Astrocyte (in vitro differentiated cells and primary cell): Measurements from ENCODE around the gene CCL21. TPM values are rescaled to one million over a fixed set of nuclear protein-coding genes. Genes with fewer than 3 reads are reported as not detected.
A peak's percentile ranks its signal among the peaks of the same experiment; 100 is the strongest.

ENCODE experiments used
- DNase-seq: peaks from one replicate; pipeline ENCODE4 v3.0.0-alpha.2; 2010; ENCODE audit warnings: low read depth
- FAIRE-seq: peaks from 2 replicates; lab custom pipeline; 2011; peaks lifted over from hg19 to GRCh38; lab: Jason Lieb, UNC
- H2AFZ ChIP-seq: 2 replicates; pipeline ENCODE4 v1.6.0; 2012; ENCODE audit warnings: low read depth, low read length, inconsistent platforms
- H3K27ac ChIP-seq: 2 replicates; pipeline ENCODE4 v1.5.1; 2011; ENCODE audit warnings: low read depth, low read length, inconsistent platforms
- H3K27me3 ChIP-seq: 2 replicates; pipeline ENCODE4 v1.6.0; 2011; ENCODE audit warnings: low read length, inconsistent platforms; ENCODE audit not compliant: insufficient read depth
- H3K36me3 ChIP-seq: 2 replicates; pipeline ENCODE4 v1.5.1; 2011; ENCODE audit warnings: low read length, inconsistent platforms; ENCODE audit not compliant: insufficient read depth
- H3K4me1 ChIP-seq: 2 replicates; pipeline ENCODE4 v1.5.1; 2011; ENCODE audit warnings: low read length, inconsistent platforms; ENCODE audit not compliant: insufficient read depth
- H3K4me2 ChIP-seq: 2 replicates; pipeline ENCODE4 v1.6.0; 2012; ENCODE audit warnings: low read length, inconsistent platforms
- H3K4me3 ChIP-seq: 2 replicates; pipeline ENCODE4 v1.5.1; 2011; ENCODE audit warnings: low read depth, mild to moderate bottlenecking, low read length, inconsistent platforms; ENCODE audit not compliant: insufficient read depth
- H3K79me2 ChIP-seq: 2 replicates; pipeline ENCODE4 v1.6.0; 2012; ENCODE audit warnings: mild to moderate bottlenecking, low read length, inconsistent platforms; ENCODE audit not compliant: insufficient read depth
- H3K9ac ChIP-seq: 2 replicates; pipeline ENCODE4 v1.6.0; 2012; ENCODE audit warnings: mild to moderate bottlenecking, low read length, inconsistent platforms
- H3K9me3 ChIP-seq: 2 replicates; pipeline ENCODE4 v1.5.1; 2012; ENCODE audit warnings: low read depth, mild to moderate bottlenecking, low read length, inconsistent platforms; ENCODE audit not compliant: insufficient read depth
- H4K20me1 ChIP-seq: 2 replicates; pipeline ENCODE4 v1.6.0; 2012; ENCODE audit warnings: low read length, inconsistent platforms; ENCODE audit not compliant: insufficient read depth
- H3K27ac Mint-ChIP-seq: one replicate; pipeline ENCODE4 v1.8.0; 2021; ENCODE audit warnings: mild to moderate bottlenecking, mixed read lengths; ENCODE audit not compliant: unreplicated experiment
- H3K27me3 Mint-ChIP-seq: one replicate; pipeline ENCODE4 v1.8.0; 2021; ENCODE audit warnings: low read depth, mixed read lengths; ENCODE audit not compliant: unreplicated experiment
- H3K36me3 Mint-ChIP-seq: one replicate; pipeline ENCODE4 v1.8.0; 2021; ENCODE audit warnings: low read depth, mixed read lengths; ENCODE audit not compliant: unreplicated experiment
- H3K4me1 Mint-ChIP-seq: one replicate; pipeline ENCODE4 v1.8.0; 2021; ENCODE audit warnings: low read depth, mixed read lengths; ENCODE audit not compliant: unreplicated experiment
- H3K4me3 Mint-ChIP-seq: one replicate; pipeline ENCODE4 v1.8.0; 2021; ENCODE audit warnings: mild to moderate bottlenecking, moderate library complexity, mixed read lengths; ENCODE audit not compliant: unreplicated experiment
- H3K9me3 Mint-ChIP-seq: one replicate; pipeline ENCODE4 v1.8.0; 2021; ENCODE audit warnings: mild to moderate bottlenecking, mixed read lengths; ENCODE audit not compliant: unreplicated experiment
- EZH2 ChIP-seq: IDR thresholded peaks from 2 replicates; pipeline ENCODE4 v1.6.1; 2012; ENCODE audit warnings: mild to moderate bottlenecking, low read length, inconsistent platforms; ENCODE audit not compliant: insufficient read depth
- total RNA-seq: library from RNA; stranded (reverse); gene quantifications from 2 replicates; pipeline ENCODE4 v1.2.1, GENCODE V29; 2021
- TF ChIP-seq, protein P1 (sequence below): IDR thresholded peaks from 2 replicates; pipeline ENCODE4 v1.5.1; 2011; ENCODE audit warnings: low read depth, mild to moderate bottlenecking, inconsistent platforms, low read length, moderate library complexity; ENCODE audit not compliant: insufficient read depth

CCL21 gene
- total RNA-seq, 1 donor from 2014 or later, result not detected

DNA sequence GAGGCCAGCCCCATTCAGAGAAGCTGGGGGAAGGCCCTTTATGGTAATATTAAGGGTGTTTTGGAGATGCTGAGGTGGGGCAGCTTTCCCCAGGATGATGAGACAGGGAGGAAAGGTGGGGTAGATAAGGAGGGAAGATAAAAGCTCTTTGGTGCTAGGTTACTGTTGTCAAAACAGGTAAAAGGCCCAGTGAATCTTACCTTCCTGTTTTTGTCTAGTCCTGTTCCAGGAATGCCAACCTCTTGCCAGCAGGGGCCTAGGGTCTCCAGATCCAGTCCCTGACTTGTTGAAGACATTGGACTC, 46.7 kb downstream of the CCL21 start:
- Histone ChIP-seq H3K9me3 (no peaks in the 10 kb centered on the region), H3K27ac (no peak overlapping the region), H3K4me1 (peaks cover 12% of the 10 kb centered on the region), H3K27me3 (no peaks in the 10 kb centered on the region), H3K9ac (no peak overlapping the region), H3K36me3 (no peaks in the 10 kb centered on the region), H4K20me1 (peaks cover 12% of the 10 kb centered on the region), H3K79me2 (peaks cover 14% of the 10 kb centered on the region), H2AFZ (no peak overlapping the region), H3K4me3 (no peak overlapping the region), H3K4me2 (no peak overlapping the region)
- Mint-ChIP-seq H3K4me3 (no peak overlapping the region), H3K36me3 (peaks cover 15% of the 10 kb centered on the region), H3K4me1 (peaks cover 2% of the 10 kb centered on the region), H3K9me3 (no peaks in the 10 kb centered on the region), H3K27ac (peak overlapping the region; percentile 11), H3K27me3 (no peaks in the 10 kb centered on the region)
- TF ChIP-seq, protein P1, sequence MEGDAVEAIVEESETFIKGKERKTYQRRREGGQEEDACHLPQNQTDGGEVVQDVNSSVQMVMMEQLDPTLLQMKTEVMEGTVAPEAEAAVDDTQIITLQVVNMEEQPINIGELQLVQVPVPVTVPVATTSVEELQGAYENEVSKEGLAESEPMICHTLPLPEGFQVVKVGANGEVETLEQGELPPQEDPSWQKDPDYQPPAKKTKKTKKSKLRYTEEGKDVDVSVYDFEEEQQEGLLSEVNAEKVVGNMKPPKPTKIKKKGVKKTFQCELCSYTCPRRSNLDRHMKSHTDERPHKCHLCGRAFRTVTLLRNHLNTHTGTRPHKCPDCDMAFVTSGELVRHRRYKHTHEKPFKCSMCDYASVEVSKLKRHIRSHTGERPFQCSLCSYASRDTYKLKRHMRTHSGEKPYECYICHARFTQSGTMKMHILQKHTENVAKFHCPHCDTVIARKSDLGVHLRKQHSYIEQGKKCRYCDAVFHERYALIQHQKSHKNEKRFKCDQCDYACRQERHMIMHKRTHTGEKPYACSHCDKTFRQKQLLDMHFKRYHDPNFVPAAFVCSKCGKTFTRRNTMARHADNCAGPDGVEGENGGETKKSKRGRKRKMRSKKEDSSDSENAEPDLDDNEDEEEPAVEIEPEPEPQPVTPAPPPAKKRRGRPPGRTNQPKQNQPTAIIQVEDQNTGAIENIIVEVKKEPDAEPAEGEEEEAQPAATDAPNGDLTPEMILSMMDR, result no peak
- no peak for TF ChIP-seq EZH2
- FAIRE-seq (no peak), DNase-seq (no peak)

- H3K27ac ChIP-seq, result no peak within 1 kb of the TSS
These were observed 47.2 kb downstream of the CCL21 start, which contains the start of gene CCL27 for GRCh38 chr9:34662526-34663302. Gene CCL27 (minus strand): TSS chr9:34662657. CDS start chr9:34662633, 24 bp downstream.

More at GRCh38 chr9:34662526-34663302, 47.2 kb downstream of the CCL21 start, which contains the start of gene CCL27:
- Histone ChIP-seq H3K79me2 (peaks cover 14% of the 10 kb centered on the region), H3K36me3 (no peaks in the 10 kb centered on the region), H3K4me3 (no peak within 1 kb of the TSS), H4K20me1 (peaks cover 6% of the 10 kb centered on the region), H3K27me3 (no peaks in the 10 kb centered on the region), H2AFZ (no peak within 1 kb of the TSS), H3K9me3 (no peaks in the 10 kb centered on the region), H3K9ac (no peak within 1 kb of the TSS), H3K4me2 (no peak within 1 kb of the TSS), H3K4me1 (peaks cover 12% of the 10 kb centered on the region)
- DNase-seq (no peak), FAIRE-seq (no peak)
- Mint-ChIP-seq H3K27ac (peak within 1 kb of the TSS; percentile 11), H3K27me3 (no peaks in the 10 kb centered on the region), H3K4me1 (peaks cover 2% of the 10 kb centered on the region), H3K36me3 (peaks cover 15% of the 10 kb centered on the region), H3K9me3 (no peaks in the 10 kb centered on the region), H3K4me3 (peak within 1 kb of the TSS; percentile 34)
- no peak for TF ChIP-seq EZH2
- TF ChIP-seq, protein P1, result no peak
